Right lobe of liver (tissue), 6 donors: ENCODE results near the gene ZBTB26. TPM values are rescaled to one million over a fixed set of nuclear protein-coding genes. Genes with fewer than 3 reads are reported as not detected.
"Not testable (repeated sequence)": the region's sequence is repeated elsewhere in the genome, so short reads cannot be mapped to it uniquely, and the experiment has no call there.

Experiments
- ATAC-seq, 4 donors: fragments of 200-7000 bp; cut with Tn5 transposase; one replicate each; pipeline ENCODE4 v1.9.1; 2020; ENCODE audit warnings: mild to moderate bottlenecking in 4 of 4, moderate library complexity in 4 of 4
- DNase-seq, 3 donors: peaks; one replicate each; pipeline ENCODE4 v3.0.0-alpha.2; 2020
- H3K27ac ChIP-seq, 3 donors: fragments of 200-600 bp; one replicate each; pipeline ENCODE4 v1.8.0; 2022
- H3K27me3 ChIP-seq, 2 donors: fragments of 200-600 bp; one replicate each; pipeline ENCODE4 v1.8.0; 2022
- H3K36me3 ChIP-seq, 4 donors: fragments of 200-600 bp; sonication (generic) in 1 of 4; one replicate each; pipeline versions ENCODE4 v1.5.1 to v1.8.0; 2017 to 2022; ENCODE audit warnings: control low read depth in 1 of 4
- H3K4me1 ChIP-seq, 4 donors: fragments of 200-600 bp; sonication (generic) in 1 of 4; one replicate each; pipeline versions ENCODE4 v1.5.1 to v1.8.0; 2017 to 2022; ENCODE audit warnings: control low read depth in 1 of 4
- H3K4me3 ChIP-seq, 3 donors: fragments of 200-600 bp; one replicate each; pipeline ENCODE4 v1.8.0; 2022
- H3K9me3 ChIP-seq, 4 donors: fragments of 200-600 bp; sonication (generic) in 1 of 4; one replicate each; pipeline versions ENCODE4 v1.5.1 to v1.8.0; 2017 to 2022; ENCODE audit warnings: control low read depth in 1 of 4
- POLR2A ChIP-seq: fragments of 450-650 bp; IDR thresholded peaks from one replicate; pipeline ENCODE4 v1.6.1; 2017; ENCODE audit warnings: antibody characterized with exemption, mild to moderate bottlenecking
- WGBS: methylation state at CpG from one replicate; pipeline ENCODE4 v1.1.6; 2018; ENCODE audit warnings: low coverage, low lambda C conversion rate; ENCODE audit not compliant: insufficient coverage; ENCODE audit errors: missing lambda C conversion rate; 5-methylcytosine and 5-hydroxymethylcytosine counted together
- intact Hi-C, 2 donors: fragments of 100-400 bp; cut with DNase I; formaldehyde crosslinking; loops; one replicate each; pipeline versions ENCODE4 v1.11.2 to v1.14.1; 2022
- total RNA-seq, 6 experiments: library from RNA; depleted of rRNA in 2 of 6; stranded (reverse); fragments of >200 nt in 2 of 6; fragmentation: NEBNext Ultra II Directional in 3 of 6; extraction: Animal tissue kit (Norgen Biotek cat#: 25700) in 3 of 6; gene quantifications; one replicate each; pipeline versions ENCODE4 v1.1.0 to v1.2.4, GENCODE V29; 2016 to 2023
- TF ChIP-seq, protein P1 (sequence below), 4 donors: fragments of 200-600 bp in 3 of 4; fragments of 450-650 bp in 1 of 4; IDR thresholded peaks; one replicate each; pipeline versions ENCODE4 v1.5.1 to v1.8.0; 2016 to 2022; ENCODE audit warnings: antibody characterized with exemption in 4 of 4, mild to moderate bottlenecking in 2 of 4
- donor health status: DM: no; HTN: yes; CAD: no.
- donor health status: DM: no; HTN: no; CAD: no.
- donor health status: DM: no; HTN: no; CAD: no.
- donor health status: DM: no; HTN: yes; CAD: no.
- donor health status: DM: no; HTN: yes; CAD: no.

Gene ZBTB26
- total RNA-seq, 6 experiments from 2014 or later, result 1.2 to 2.3 (median 1.4) TPM

DNA sequence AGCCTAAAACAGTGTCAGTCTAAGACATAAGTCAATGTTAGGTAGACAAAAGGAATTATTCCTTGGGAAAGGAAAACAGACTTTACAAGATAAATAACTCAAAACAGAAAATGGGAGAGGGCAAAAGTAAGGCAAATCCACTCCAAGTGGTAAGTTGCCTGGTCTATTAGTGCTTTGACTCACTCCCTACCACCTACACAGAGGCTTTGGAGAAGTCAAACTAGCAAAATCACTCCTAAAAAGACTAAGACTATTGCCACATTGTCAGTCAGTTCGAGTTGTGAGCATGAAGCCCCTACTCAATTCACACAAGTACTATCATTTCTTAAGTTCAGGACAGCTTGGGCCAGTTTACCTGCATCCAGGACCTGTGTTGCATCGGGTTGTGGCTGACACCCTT lies 13.0 kb downstream of the ZBTB26 start:
- WGBS, result 80% methylated on average over 2 of the region's 2 CpGs
- no peak for ATAC-seq

DNA sequence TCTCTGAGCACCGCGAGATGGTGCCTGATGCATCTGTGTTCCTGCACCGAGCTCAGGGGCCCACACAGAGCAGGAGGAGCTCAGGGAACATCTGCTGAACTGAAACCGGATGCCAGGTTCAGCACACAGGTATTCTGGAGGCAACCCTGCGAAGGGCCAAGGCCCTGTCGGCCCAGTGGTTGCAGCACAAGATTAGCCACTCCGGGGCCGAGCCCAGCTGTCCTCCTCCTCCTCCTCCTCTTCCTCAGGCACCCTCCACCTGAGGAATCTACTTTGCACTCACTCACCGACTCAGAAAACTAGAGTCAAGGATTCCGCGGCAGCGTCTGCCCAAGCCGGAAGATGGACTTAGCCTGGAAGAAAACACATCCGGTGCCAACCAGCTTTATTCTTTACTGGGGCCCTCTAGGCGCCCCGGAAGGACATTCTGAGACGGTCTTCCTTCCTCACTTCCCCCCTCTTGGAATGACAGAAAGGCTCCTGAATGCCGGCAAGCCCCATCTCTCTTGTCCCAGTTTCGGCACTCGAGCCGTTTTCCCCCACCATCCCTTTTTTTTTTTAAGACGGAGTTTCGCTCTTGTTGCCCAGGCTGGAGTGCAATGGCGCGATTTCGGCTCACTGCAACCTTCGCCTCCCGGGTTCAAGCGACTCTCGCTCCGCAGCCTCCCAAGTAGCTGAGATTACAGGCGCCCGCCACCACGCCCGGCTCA lies 18.2 kb downstream of the ZBTB26 start, which contains the start of gene ZBTB6:
ZBTB6 (minus strand) TSS at position 360 of the 710 bp plus-strand sequence. CDS start 1,251 bp downstream, outside the sequence.
- Histone ChIP-seq H3K36me3 (peaks cover 0 to 10% (median 0%) of the 10 kb centered on the region in 4 donors), H3K9me3 (no peaks in the 10 kb centered on the region), H3K27ac (peak within 1 kb of the TSS in 2 of 3 donors; percentile 53 to 70), H3K27me3 (no peaks in the 10 kb centered on the region), H3K4me1 (peaks cover 0 to 9% (median 0%) of the 10 kb centered on the region in 4 donors), H3K4me3 (peak within 1 kb of the TSS; percentile 82 to 90 (median 85))
- TF ChIP-seq, protein P1, sequence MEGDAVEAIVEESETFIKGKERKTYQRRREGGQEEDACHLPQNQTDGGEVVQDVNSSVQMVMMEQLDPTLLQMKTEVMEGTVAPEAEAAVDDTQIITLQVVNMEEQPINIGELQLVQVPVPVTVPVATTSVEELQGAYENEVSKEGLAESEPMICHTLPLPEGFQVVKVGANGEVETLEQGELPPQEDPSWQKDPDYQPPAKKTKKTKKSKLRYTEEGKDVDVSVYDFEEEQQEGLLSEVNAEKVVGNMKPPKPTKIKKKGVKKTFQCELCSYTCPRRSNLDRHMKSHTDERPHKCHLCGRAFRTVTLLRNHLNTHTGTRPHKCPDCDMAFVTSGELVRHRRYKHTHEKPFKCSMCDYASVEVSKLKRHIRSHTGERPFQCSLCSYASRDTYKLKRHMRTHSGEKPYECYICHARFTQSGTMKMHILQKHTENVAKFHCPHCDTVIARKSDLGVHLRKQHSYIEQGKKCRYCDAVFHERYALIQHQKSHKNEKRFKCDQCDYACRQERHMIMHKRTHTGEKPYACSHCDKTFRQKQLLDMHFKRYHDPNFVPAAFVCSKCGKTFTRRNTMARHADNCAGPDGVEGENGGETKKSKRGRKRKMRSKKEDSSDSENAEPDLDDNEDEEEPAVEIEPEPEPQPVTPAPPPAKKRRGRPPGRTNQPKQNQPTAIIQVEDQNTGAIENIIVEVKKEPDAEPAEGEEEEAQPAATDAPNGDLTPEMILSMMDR (IDR thresholded peaks at IDR 0.05), result no peak
- peak; percentile 48 for TF ChIP-seq POLR2A
- WGBS, result under 1% methylated on average over 32 of the region's 35 CpGs
- DNase-seq, result peak; percentile 66 to 85 (median 75)
- intact Hi-C loops, result no loop called here
- ATAC-seq, result peak; percentile 99 to 100 (median 100)

More for the DNA sequence above, 13.0 kb downstream of the ZBTB26 start:
- Histone ChIP-seq H3K4me3 (no peak overlapping the region), H3K9me3 (no peaks in the 10 kb centered on the region), H3K27ac (no peak overlapping the region), H3K27me3 (no peaks in the 10 kb centered on the region), H3K4me1 (no peaks in the 10 kb centered on the region), H3K36me3 (no peaks in the 10 kb centered on the region)
- TF ChIP-seq, protein P1 (IDR thresholded peaks at IDR 0.05), result no peak
- no peak for TF ChIP-seq POLR2A
- intact Hi-C loops, result no loop called here
- no peak for DNase-seq

DNA sequence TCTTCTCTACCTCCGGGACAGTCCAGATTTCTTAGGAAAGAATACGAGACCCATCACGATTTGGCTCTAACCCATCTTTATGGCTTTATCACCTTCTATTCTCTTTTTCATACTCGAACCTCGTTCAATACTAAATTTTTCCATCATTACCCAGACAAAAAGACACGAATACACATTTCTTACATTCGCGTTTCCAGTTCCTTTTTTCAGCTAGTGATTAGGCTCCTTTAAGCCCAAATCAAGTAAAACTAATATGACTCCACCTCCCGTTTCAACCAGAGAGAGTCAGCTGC lies 18.7 kb downstream of the ZBTB26 start:
- Histone ChIP-seq H3K9me3 (no peaks in the 10 kb centered on the region), H3K27ac (peak overlapping the region in 2 of 3 donors; percentile 53 to 70), H3K4me3 (peak overlapping the region; percentile 82 to 90 (median 85)), H3K36me3 (peaks cover 0 to 10% (median 0%) of the 10 kb centered on the region in 4 donors), H3K4me1 (peaks cover 0 to 9% (median 0%) of the 10 kb centered on the region in 4 donors), H3K27me3 (no peaks in the 10 kb centered on the region)
- WGBS, result 1% methylated on average over 9 of the region's 9 CpGs
- DNase-seq, result no peak
- intact Hi-C loops, result no loop called here
- no peak for TF ChIP-seq POLR2A
- TF ChIP-seq, protein P1 (IDR thresholded peaks at IDR 0.05), result no peak
- ATAC-seq, result no peak

DNA sequence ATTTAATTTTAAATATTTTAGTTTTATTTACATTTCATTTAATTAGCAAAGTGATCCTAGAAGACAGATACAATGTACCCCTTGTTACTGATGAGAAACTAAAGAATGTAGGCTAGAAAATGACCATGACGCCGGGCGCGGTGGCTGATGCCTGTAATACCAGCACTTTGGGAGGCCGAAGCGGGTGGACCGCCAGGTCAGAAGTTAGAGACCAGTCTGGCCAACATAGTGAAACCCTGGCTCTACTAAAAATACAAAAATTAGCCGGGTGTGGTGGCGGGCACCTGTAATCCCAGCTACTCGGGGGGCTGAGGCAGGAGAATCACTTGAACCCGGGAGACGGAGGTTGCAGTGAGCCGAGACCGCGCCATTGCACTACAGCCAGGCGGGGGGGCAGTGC lies 25.2 kb downstream of the ZBTB26 start:
- H3K9me3 ChIP-seq, H3K27ac ChIP-seq, ATAC-seq, DNase-seq, intact Hi-C loops, H3K36me3 ChIP-seq, H3K27me3 ChIP-seq, H3K4me3 ChIP-seq: not testable (repeated sequence)
- WGBS, result 95% methylated on average over 16 of the region's 16 CpGs
- peaks cover 0 to 12% (median 0%) of the 10 kb centered on the region in 4 donors for H3K4me1 ChIP-seq
